GM19328 (cell line): Measurements from ENCODE around the gene CDH22.

ENCODE experiments used
- ATAC-seq: cut with Tn5 transposase; IDR thresholded peaks from one replicate; pipeline ENCODE4 v1.9.1; 2021; ENCODE audit warnings: mild to moderate bottlenecking, moderate library complexity; ENCODE audit not compliant: unreplicated experiment

The CDH22 gene

DNA sequence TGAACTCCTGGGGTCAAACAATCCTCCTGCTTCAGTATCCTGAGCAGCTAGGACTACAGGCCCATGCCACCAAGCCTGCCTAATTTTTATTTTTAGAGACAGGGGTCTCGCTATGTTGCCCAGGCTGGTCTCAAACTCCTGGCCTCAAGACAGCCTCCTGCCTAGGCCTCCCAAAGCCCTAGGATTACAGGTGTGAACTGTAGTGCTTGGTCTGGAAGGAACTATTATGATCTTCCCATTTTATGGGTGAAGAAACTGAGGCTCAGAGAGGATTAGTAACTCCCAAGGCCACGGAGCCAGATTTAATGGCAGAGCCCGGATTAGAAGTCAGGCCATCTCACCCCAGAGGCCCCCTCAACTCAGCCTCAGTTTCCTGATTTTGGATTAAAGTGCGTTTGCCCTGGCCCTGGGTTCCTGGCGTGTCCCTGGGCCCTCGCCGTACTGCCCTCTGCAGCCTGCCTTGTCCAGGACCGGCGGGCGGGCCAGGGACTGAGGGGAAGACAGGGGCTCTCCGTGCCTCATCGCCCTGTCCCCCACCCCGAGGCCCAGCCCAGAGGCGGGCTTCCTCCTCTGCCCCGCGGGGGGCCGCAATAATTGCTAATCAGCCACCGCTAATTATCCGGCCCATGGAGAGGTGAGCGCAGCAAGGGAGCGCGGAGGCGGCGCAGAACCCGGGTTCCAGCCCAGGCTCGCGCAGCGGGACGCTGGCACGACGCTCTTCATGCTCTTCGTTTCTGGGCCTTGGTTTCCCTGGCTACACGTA is 155.3 kb downstream of the CDH22 start:
- ATAC-seq: no peak

DNA sequence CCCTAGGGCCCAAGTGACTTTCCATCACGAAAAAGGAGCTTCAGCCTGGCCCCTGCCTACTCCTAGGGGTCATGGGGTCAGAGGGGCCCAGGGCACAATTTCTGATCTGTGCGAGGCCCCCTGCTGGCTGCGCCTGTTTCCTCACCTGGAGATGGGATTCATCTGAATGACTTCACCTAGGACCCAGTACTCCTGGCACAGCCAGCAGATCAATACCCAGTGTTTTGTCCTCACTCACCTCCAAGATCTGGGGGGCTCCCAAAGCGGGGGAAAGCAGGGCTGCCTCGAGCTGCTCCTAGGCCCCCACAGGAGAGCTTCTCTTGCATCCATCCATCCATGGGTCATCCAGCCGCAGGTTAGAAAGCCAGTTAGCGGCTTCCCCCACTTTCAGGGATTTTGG is 156.4 kb downstream of the CDH22 start:
- no peak for ATAC-seq

DNA sequence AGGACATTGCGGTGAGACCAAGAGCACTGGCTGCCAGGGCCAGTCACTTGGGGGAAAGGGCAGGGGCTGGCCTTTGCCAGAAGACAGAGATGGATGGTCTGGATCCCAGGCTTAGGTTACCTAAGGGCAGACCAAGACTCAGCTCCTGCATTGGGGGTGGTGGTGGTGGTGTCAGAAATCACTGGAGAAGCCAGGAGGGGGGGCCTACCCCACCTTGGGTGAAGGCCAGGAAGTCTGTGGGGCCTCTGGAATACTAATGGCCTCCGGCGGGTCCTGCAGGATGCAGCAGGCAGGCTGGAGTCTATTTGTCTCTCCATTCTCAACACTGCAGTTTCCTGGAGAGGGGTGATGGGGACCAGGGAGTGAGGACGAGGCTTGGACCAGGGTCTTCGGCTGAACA is 157.4 kb downstream of the CDH22 start:
- no peak for ATAC-seq

DNA sequence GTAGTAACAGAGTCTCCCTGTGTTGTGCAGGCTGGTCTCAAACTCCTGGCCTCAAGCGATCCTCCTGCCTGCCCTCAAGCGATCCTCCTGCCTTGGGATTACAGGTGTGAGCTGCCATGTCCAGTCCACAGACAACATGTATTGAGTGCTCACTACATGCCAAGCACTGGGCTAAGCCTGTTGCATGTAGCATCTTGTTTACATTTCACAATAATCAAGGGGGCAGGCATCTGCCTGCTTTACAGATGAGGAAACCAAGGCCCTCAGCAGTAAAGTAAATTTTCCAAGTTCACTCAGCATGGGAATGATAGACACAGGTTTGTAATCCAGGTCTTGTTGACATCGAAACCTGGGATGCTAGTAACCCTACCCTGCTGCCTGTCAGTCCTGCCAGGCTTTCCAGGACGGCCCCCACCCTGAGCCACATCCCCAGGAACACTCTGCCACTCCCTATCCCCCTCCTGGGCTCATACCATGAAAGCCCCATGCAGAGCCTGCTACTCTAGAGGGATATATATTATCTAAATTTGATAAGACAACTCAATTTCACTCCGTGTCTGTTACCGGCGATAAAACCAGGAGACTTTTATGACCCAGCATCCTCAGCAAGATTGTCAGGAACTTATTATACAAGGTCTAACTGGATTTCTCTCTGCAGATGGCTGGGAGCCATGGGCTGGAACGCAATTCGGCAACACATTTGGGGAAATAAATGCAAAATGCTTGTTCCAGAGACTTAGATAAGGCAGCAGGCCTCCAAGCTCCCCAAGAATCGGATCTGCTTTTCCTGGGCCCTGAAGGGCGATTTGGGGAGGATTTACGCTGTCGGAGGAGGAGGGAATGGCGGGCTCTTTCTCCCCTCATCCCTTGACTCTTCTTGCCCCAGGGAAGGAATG is 159.7 kb downstream of the CDH22 start:
- no peak for ATAC-seq

DNA sequence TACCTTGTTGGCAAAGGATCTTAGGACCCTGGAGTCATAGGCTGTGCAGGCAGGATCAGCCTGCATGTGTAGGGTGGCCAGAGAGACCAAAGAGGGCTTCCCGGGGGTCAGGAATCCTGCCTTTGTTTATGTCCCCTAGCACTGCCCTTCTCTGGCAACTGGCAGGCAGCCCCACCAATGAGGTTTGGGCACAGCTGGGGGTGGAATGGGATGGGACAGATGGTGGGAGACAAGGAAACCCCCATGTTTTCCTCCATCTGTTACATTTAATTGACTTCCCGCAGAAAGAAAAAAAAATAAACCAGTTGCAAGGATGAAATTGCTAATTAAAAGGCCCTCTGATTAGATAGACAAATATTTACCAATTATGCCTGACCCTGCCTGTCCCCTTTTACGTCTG is 162.6 kb downstream of the CDH22 start:
- ATAC-seq: no peak

DNA sequence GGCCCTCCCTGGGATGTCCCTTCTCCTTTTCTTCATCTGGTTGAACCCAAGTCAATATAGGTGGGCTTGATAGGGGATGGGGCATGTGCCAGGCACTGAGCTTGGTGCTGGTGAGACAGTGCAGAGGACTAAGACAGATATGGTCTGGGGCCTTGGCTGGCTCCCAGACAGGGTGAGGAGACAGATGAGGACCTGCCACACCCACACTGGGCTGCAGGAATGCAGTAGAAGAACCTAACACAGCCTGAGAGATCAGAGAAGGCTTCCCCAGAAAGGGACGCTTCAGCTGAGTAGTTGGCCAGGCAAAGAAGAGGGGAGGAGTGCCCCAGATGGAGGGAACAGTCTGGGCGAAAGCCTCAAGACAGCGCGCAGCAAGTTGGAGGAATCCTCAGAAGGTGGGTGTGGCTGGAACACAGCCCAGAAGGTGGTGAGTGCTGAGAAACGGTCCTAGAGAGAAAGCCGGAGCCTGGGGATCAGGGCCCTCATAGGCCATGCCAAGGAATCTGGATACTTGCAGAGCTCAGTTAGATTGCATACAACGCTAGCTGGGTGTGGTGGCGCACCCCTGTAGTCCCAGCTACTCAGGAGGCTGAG is 163.8 kb downstream of the CDH22 start:
- ATAC-seq: no peak

DNA sequence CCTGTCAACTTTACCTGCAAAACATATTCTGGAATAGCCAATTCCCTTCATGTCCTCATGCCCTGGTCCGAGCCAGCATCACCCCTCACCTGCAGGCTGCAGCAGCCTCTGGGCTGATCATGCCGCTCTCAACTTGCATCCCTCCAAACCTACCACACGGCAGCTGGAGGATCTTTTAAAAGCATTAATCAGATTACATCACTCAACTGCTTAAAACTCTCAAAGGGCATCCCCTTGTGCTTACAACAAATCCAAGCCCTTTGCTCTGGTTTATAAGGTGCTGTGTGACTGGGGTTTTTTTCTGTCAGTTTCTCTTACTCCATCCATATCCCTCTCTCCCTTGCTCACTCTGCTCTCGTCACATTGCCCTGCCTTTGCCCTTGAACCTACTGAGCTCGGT is 166.2 kb downstream of the CDH22 start:
- ATAC-seq: no peak

DNA sequence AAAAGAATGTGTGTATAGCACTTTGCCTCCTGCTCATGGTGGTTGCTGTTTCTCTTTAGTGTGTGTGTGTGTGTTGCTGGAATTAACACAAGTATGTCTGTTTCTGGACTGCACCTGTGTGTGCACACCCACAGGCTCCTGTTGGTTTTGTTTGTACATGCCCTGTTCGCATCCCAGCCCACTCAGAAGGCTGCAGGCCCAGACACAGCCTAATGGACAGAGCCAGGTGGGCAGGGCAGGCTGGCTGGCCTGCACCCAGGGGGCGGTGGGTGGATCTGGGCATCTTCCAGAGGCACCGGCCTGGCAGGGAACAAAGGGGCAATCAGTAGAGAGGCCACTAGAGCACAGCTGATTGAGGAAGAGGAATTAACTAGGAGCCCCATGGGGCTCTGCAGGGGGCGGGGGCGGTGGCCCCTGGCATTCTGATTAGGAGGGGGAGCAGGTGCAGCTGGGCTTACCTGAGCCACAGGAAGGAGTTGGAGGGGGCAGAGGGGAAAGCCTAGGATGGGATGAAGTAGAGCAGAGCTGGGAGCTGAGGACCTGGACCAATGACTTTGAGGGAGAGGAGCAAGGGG is 168.3 kb downstream of the CDH22 start:
- ATAC-seq: no peak

DNA sequence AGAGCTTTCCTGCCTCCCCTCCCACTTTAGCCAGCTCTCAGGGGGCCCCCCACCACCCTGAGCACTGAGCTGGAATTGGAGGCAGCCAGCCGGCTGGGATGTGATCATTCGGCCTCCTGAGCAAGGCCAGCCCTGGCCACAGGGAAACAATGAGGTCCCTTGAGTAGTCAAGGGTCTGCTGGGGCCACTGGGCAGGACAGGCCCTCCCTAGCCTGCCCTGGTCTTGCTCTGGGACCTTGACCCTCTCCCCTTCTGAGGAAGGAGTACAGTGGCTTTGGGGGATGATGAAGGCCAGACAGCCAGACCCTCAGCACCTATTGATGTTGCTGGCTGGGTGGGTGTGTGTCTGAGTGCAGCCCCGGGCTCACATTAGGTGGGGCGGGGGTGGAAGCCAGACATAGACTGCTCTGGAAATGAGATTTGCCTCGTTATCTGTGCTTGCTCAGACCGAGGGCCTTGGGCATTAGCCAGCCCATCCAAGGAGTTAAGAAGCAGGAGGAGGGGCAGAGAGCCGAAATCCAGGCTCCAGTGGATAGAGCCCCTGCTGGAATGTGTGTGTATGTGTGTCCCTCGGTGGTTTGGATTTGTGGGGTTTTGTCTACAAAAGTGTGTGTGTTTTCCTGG is 168.9 kb downstream of the CDH22 start:
- ATAC-seq: no peak

DNA sequence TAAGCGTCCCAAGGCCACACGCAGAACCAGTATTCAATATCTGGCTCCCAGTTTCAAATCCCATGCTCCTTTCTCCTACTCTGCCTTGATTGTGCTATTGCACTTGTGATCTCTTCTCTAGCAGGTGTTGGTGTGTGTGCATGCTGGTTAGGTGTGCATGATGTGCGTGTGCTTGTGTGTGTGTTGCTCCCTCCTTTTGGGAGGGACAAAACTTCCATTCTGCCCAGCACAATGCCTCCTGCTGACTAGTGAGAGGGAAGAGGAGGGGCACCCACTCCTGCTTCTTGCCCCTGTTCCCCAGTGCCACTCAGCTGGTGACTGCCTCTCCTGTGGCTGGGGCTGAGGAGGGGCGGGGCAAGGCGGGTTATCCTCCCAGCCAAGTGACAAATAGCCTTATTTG is 170.5 kb downstream of the CDH22 start:
- no peak for ATAC-seq

DNA sequence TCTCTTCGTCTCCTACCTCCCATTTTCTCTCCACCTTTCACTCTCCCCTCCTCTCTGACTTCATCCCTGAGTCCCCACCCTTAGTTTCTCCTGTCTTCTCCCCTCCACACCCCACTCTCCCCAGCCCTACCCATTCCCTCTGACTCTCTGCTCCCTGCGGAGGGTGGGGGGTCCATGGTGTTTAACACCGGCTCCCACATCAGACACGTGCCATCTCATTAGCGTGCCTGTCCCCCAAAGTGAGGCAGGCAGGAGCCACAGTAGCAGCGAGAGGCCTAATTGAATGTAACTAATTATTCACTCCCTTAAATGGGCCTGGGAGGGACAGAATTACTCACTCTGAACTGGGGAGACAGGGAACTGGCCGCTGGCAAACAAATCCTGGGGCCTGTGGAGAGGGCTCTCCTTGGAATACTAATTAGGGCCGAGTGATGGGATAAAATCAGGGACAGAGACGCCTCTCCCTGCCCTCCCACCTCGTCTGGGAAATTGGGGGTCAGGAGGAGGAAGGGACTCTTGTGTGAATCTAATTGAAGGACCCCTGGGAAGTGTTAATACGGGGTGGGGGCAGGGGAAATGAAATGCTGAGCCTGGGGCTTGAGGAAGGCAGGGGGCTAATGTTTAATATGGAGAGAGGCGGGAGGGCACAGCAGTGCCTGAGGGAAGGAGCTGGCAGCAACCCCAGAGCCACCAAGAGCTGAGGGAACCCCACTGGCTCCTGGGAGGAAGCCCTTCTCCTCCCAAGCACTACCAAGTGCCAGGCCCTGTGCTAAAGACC is 172.3 kb downstream of the CDH22 start:
- ATAC-seq: no peak

DNA sequence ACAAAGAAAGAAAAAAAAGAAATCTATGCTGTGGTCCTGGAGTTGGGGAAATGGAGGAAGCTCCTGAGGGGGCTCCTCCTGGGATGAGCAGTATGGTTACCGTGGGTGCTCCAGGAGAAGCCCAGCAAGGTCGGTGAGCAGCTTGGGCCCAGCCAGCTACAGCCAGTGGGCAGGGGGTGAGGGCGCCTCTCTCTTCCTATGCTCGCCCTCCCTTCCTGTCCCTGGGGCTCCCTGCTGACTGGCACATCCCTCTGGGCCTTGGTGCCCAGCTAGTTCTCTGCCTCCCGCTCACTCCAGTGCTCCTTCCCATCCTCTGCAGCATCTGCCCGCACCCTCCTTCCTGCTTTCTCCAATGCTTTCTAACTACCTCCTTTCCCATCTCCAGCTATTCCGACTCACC is 173.6 kb downstream of the CDH22 start:
- no peak for ATAC-seq

DNA sequence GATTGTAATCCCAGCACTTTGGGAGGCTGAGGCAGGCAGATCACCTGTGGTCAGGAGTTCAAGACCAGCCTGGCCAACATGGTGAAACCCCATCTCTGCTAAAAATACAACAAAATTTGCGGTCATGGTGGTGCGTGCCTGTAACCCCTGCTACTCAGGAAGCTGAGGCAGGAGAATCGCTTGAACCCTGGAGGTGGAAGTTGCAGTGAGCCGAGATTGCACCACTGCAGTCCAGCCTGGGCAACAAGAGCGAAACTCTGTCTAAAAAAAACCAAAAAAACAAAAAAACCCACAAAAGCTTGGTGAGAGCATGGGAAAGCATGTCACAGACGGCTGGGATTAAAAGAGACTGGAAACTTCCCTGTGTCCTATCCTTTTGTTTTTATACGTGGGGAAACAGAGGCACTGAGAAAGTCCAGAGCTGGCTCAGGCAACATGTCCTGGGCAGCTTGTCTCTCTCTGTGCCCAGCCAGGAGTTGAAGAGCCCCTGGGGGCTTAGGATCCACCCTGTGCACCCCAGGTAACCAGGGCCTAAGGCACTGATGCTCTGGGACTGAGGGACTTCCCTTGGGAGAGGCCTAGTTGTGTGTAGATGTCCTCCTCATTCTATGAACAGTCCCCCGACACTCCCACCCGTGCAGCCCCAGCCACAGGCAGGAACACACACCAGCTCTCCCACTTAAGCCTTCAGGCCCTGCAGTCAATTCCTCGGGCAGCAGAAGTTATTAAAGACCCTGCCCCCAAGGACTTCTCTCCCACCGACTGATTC is 174.2 kb downstream of the CDH22 start:
- no peak for ATAC-seq

DNA sequence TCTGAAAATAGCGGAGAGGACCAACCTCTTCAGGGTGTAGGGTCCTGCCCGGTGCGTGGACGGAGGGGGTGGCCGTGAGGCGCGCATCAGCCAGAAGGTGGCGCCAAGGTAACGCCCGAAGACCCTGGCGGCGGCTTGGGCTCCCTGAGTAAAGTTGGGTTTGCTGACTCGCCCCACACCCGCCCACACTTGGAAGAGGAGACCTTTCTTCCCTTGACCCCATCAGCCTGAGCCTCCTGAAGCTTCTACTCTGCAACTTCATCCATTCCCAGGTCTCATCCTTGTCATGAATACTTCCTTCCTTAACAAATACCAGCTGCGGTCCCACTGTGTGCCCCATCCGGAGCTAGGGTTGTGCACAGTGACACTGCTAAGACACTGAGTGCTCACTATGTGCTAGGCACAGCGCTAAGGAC is 175.6 kb downstream of the CDH22 start:
- no peak for ATAC-seq

DNA sequence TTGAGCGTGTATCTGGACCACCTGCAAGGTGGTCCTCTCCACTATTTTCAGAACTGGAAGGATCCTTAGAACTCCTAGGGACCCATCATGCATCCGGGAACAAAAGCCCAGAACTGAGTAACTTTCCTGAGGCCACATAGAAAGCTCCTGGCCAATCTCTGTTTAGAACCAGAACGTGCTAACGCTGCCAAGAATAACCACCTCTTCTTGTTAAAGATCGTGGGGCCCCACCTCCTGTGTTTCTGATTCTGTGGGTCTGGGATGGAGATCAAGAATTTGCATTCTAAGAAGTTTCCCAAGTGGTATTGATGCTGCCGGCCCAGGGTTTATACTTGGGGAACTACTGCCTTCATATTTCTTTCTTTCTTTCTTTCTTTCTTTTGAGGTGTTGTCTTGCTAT is 176.9 kb downstream of the CDH22 start:
- no peak for ATAC-seq

DNA sequence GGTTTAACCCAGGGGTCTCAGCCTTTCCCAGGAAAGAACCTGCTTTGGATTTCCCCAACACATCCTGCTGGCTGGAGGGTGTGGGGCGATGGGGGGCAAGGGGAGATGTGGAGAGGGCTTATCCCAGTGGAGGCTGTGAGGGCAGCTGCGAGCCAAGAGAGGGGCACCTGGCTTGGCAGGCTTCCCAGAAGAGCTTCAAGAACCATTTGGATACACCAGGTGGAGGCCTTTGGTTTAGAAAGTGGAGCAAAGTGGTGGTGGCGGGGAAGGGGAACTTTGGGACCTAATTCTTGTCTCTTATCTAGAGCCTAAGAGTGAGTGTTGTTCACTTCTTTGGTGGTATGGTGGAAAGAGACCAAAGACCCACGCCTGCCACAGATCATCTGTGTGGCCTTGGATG is 177.8 kb downstream of the CDH22 start:
- no peak for ATAC-seq

DNA sequence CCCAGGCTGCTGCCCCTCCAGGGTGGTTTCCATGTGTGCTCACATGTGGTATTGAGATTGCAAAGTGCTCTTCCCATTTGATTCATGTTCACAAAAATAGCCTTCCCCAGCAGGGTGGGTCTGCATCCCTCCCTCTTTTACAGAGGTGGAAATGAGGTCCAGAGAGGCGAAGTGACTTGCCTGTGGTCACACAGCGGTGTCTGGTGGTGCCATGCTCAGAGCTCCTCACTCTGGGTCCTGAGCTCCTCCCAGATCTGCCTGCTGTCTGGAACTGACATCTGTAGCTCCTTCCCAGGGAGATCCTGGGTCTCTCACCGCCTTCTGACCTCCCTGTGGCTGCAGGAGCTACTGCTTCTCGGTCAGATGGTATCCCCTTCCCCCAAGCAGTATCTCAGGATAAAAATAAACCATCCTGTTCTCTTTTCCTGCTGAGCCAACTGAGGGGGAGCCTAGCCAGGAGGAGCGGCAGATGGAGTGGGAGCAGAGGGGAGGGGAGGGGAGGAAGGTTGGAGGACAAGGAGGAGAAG is 178.3 kb downstream of the CDH22 start:
- ATAC-seq: no peak

DNA sequence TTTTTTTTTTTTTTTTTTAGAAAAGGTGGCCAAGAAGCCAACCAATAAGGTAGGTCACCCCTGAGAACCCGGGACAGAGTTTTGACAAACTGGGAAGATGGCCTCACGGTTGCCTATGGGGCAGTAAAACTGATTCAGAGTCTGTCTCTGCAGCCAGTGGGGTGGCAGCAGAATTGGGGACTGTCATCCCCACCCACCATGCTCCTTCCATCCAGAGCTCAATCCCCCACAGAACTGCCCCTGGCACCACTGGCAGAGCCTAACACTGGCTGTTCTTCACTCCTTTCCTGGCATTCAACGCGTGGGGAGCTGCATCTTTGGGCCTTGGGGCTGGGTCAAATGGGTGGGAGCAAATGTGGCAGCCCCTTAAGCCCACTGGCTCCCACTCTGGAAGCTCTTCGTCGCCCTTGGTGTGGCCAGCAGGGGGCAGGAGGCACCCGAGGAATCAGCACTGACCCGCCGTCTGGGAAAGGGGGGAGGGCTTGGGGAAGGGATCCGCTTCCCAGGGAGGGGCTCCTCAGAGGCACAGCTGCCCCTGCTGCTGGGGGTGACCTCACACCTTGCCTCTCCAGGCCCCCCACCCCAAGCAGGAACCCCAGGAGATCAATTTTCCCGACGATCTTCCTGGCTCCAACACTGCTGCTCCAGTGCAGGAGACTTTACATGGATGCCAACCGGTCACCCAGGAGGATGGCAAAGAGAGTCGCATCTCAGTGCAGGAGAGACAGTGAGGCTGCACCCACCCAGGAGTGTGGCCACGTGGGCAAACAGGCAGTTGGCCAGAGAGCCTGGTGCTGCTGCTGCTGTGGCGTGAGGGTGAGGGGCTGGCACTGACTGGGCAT is 179.8 kb downstream of the CDH22 start:
- ATAC-seq: no peak
